Ovary (tissue), 3 donors: Measurements from ENCODE around the gene GCG.

Source experiments
- CTCF ChIP-seq, 3 donors: fragments of 450-650 bp in 2 of 3; fragments of 200-600 bp in 1 of 3; IDR thresholded peaks; one replicate each; pipeline versions ENCODE4 v1.5.1 to v1.8.0; 2016 to 2022; ENCODE audit warnings: antibody characterized with exemption in 3 of 3, mild to moderate bottlenecking in 1 of 3
- EP300 ChIP-seq: sonication (generic); formaldehyde crosslinking; IDR thresholded peaks from one replicate; pipeline ENCODE4 v1.6.1; 2017; ENCODE audit warnings: antibody characterized with exemption
- POLR2A ChIP-seq: fragments of 450-650 bp; IDR thresholded peaks from one replicate; pipeline ENCODE4 v1.6.1; 2017; ENCODE audit warnings: antibody characterized with exemption, mild to moderate bottlenecking, moderate library complexity
- donor health status: DM: no; HTN: no; CAD: no.

- TF ChIP-seq POLR2A = no peak
- TF ChIP-seq CTCF (IDR thresholded peaks at IDR 0.05) = no peak
- no peak for TF ChIP-seq EP300
Measured at GRCh38 chr2:162107361-162107901, 44.6 kb downstream of the GCG start.
